ENCODE measurements around the gene ATP9A. TPM values are rescaled to one million over a fixed set of nuclear protein-coding genes. Genes with fewer than 3 reads are reported as not detected.

Gene ATP9A
- polyA plus RNA-seq, 1 of the 3 experiments (the other 2 are of a cell fraction) = 11.0 TPM

DNA sequence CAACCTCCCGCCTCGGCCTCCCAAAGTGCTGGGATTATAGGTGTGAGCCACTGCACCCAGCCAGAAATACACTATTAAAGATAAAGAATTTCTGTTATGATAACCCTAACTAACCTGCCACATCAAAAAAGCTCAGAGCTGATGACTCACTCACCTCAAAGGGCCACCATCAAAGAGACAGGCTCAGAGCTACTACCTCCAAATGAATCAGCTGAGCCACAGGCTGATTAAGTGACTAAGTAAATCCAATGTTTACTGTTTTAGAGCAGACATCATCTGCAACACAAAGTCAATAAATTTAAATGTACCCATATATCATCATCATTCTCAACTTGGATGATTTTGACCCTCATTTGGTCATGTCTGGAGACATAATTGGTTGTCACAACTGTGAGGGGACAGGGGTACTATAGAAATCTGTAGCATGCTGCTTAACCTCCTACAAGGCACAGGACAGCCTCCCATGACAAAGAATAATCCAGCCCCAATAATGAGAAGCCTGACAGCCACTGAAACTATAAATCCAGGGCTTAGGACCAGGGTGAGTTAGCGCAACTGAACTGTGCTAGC lies 106.5 kb downstream of the ATP9A start (continued):
- TF ChIP-seq EZH2phosphoT487 (IDR thresholded peaks at IDR 0.05; ENCODE audit: borderline replicate concordance, low read depth) (no peak), GABPA (IDR thresholded peaks at IDR 0.05; ENCODE audit: low read depth) (no peak), SIN3A (IDR thresholded peaks at IDR 0.05; ENCODE audit: borderline replicate concordance, low read depth, low read length) (no peak), EP300 (IDR thresholded peaks at IDR 0.05; ENCODE audit: borderline replicate concordance in 1 of 2, low read depth in 1 of 2, low read length in 1 of 2) (0 out of 4 replicates have a peak, but pooled peaks of 1 of the 2 experiments have one; percentile 14), YY1 (IDR thresholded peaks at IDR 0.05; ENCODE audit: low read depth) (no peak), MXI1 (IDR thresholded peaks at IDR 0.05; ENCODE audit: low read depth, low read length) (no peak), JUND (IDR thresholded peaks at IDR 0.05) (peak; percentile 73), TAF1 (IDR thresholded peaks at IDR 0.05; ENCODE audit: borderline replicate concordance, low read depth, low read length) (no peak), ELF1 (IDR thresholded peaks at IDR 0.05) (no peak)
- TF ChIP-seq, protein P1, sequence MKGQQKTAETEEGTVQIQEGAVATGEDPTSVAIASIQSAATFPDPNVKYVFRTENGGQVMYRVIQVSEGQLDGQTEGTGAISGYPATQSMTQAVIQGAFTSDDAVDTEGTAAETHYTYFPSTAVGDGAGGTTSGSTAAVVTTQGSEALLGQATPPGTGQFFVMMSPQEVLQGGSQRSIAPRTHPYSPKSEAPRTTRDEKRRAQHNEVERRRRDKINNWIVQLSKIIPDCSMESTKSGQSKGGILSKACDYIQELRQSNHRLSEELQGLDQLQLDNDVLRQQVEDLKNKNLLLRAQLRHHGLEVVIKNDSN (IDR thresholded peaks at IDR 0.05; ENCODE audit: borderline replicate concordance, low read depth) = no peak
- TF ChIP-seq, protein P2, sequence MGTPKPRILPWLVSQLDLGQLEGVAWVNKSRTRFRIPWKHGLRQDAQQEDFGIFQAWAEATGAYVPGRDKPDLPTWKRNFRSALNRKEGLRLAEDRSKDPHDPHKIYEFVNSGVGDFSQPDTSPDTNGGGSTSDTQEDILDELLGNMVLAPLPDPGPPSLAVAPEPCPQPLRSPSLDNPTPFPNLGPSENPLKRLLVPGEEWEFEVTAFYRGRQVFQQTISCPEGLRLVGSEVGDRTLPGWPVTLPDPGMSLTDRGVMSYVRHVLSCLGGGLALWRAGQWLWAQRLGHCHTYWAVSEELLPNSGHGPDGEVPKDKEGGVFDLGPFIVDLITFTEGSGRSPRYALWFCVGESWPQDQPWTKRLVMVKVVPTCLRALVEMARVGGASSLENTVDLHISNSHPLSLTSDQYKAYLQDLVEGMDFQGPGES (IDR thresholded peaks at IDR 0.05; ENCODE audit: low read depth, low read length) = no peak

DNA sequence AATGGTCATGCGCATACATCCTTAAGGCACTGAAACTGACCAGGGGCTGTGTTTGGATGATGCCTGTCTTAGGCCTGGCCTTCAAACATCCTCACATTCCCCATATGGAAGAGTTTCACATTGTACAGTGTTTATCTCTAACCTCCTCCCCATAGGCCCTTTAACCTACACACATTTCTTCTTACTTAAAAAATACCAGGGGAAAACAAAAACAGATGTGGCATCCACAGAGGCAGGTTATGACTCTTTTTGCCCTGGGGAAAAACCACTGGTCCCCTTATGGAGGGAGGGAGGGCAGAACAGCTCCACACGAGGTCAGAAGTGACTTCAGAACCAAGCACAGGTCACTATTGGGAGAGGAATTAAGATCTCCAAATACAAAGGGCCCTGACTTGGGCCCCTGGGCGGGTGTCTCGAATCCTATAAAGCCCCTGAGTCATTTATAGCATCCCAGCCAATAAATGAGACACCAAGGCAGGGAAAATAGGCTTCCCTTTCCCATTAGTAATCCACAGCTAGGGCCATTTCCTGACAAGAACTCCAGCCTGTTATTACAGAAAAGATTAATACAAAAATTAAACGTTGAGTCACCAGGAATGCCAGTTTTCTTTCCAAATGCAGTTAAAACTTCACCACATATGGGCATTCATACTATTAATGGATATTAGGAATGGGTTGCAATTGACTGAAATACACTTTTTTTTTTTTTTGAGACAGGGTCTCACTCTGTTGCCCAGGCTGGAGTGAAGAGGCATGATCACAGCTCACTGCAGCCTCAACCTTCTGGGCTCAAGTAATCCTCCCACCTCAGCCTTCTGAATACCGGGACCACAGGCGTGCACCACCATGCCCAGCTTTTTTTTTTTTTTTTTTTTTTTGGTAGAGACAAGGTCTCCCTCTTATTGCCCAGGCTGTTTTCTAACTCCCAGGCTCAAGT lies 107.2 kb downstream of the ATP9A start:
- peak overlapping the region; percentile 75 to 96 for H3K27ac ChIP-seq (ENCODE audit: low read depth in 2 of 2, low read length in 1 of 2)
- WGBS (ENCODE audit: low lambda C conversion rate) = 41% methylated on average over 6 of the region's 7 CpGs

More for the DNA sequence above, 107.2 kb downstream of the ATP9A start:
- H3K9me2 ChIP-seq = no peaks in the 10 kb centered on the region
- no peaks in the 10 kb centered on the region for H3K27me3 ChIP-seq (ENCODE audit: insufficient read depth)
- TF ChIP-seq FOSL2 (IDR thresholded peaks at IDR 0.05; ENCODE audit: borderline replicate concordance, low read depth) (0 out of 2 replicates have a peak, but pooled peaks have one; percentile 71), TEAD4 (IDR thresholded peaks at IDR 0.05; ENCODE audit: borderline replicate concordance, insufficient read depth) (peak; percentile 64; the same call in 1 of the 2 replicates), GABPA (IDR thresholded peaks at IDR 0.05; ENCODE audit: low read depth) (no peak), FOXM1 (IDR thresholded peaks at IDR 0.05; ENCODE audit: low read depth) (peak; percentile 38; the same call in 1 of the 2 replicates), NFIC (IDR thresholded peaks at IDR 0.05; ENCODE audit: borderline replicate concordance) (peak; percentile 72), JUND (IDR thresholded peaks at IDR 0.05) (peak; percentile 90), RXRA (IDR thresholded peaks at IDR 0.05; ENCODE audit: borderline replicate concordance, low read depth) (peak; percentile 70), TAF1 (IDR thresholded peaks at IDR 0.05; ENCODE audit: borderline replicate concordance, low read depth, low read length) (no peak), POLR2AphosphoS5 (IDR thresholded peaks at IDR 0.05; ENCODE audit: low read depth, low read length) (peak; percentile 4; the same call in 1 of the 2 replicates), TCF12 (IDR thresholded peaks at IDR 0.05) (peak; percentile 79), RCOR1 (IDR thresholded peaks at IDR 0.05; ENCODE audit: low read length) (peak; percentile 67; the same call in 1 of the 2 replicates), MEF2A (IDR thresholded peaks at IDR 0.05; ENCODE audit: borderline replicate concordance, low read depth) (0 out of 2 replicates have a peak, but pooled peaks have one; percentile 36), MXI1 (IDR thresholded peaks at IDR 0.05; ENCODE audit: low read depth, low read length) (no peak), SMC3 (IDR thresholded peaks at IDR 0.05; ENCODE audit: low read depth, low read length) (no peak)
- TF ChIP-seq, protein P3, sequence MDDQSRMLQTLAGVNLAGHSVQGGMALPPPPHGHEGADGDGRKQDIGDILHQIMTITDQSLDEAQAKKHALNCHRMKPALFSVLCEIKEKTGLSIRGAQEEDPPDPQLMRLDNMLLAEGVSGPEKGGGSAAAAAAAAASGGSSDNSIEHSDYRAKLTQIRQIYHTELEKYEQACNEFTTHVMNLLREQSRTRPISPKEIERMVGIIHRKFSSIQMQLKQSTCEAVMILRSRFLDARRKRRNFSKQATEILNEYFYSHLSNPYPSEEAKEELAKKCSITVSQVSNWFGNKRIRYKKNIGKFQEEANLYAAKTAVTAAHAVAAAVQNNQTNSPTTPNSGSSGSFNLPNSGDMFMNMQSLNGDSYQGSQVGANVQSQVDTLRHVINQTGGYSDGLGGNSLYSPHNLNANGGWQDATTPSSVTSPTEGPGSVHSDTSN (IDR thresholded peaks at IDR 0.05) = peak; percentile 90
- TF ChIP-seq, protein P2 (IDR thresholded peaks at IDR 0.05; ENCODE audit: low read depth, low read length) = no peak
- TF ChIP-seq, protein P4, sequence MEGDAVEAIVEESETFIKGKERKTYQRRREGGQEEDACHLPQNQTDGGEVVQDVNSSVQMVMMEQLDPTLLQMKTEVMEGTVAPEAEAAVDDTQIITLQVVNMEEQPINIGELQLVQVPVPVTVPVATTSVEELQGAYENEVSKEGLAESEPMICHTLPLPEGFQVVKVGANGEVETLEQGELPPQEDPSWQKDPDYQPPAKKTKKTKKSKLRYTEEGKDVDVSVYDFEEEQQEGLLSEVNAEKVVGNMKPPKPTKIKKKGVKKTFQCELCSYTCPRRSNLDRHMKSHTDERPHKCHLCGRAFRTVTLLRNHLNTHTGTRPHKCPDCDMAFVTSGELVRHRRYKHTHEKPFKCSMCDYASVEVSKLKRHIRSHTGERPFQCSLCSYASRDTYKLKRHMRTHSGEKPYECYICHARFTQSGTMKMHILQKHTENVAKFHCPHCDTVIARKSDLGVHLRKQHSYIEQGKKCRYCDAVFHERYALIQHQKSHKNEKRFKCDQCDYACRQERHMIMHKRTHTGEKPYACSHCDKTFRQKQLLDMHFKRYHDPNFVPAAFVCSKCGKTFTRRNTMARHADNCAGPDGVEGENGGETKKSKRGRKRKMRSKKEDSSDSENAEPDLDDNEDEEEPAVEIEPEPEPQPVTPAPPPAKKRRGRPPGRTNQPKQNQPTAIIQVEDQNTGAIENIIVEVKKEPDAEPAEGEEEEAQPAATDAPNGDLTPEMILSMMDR (IDR thresholded peaks at IDR 0.05) = no peak
- ChIA-PET POLR2A (no interaction called here), CTCF (interaction anchor here (0.6 to 1.1 kb wide), 4 partner anchors 21 to 301 kb away, joined by 3 to 5 read pairs (median 4); no protein-coding TSS in a partner anchor)
- peak; percentile 68 for DNase-seq
- H3K4me2 ChIP-seq = peak overlapping the region; percentile 56
- H3K4me3 ChIP-seq (ENCODE audit: low read depth in 2 of 2, low read length in 1 of 2) = no peak overlapping the region
- H3K79me2 ChIP-seq (ENCODE audit: insufficient read depth) = no peaks in the 10 kb centered on the region
- peaks cover 0 to 15% of the 10 kb centered on the region in 2 experiments for H3K36me3 ChIP-seq (replicated peaks in 1 of 2; ENCODE audit: control insufficient read depth in 1 of 2, insufficient read depth in 2 of 2, low read length in 1 of 2)
- H2AFZ ChIP-seq (ENCODE audit: low read depth) = no peak overlapping the region
- H4K20me1 ChIP-seq (ENCODE audit: insufficient read depth) = no peaks in the 10 kb centered on the region
- H3K9me3 ChIP-seq = no peaks in the 10 kb centered on the region
- peaks cover 30% of the 10 kb centered on the region for H3F3A ChIP-seq (replicated peaks; ENCODE audit: insufficient read depth)
- H3K4me1 ChIP-seq (ENCODE audit: control insufficient read depth in 1 of 2, insufficient read depth in 2 of 2, low read depth in 1 of 2, low read length in 1 of 2) = peaks cover 14 to 19% of the 10 kb centered on the region in 2 experiments; a peak in 3 of 4 replicates
- peak overlapping the region; percentile 49; the same call in 1 of the 2 replicates for H3K9ac ChIP-seq
